HCT116 (cell line): Measurements from ENCODE around the gene PLCB4.

Experiments
- CEBPB ChIP-seq: IDR thresholded peaks from 2 replicates; pipeline ENCODE4 v1.6.1; 2012; ENCODE audit warnings: low read depth
- CTCF ChIP-seq, 3 experiments: fragments of 200-600 bp in 1 of 3; sonication (generic) in 1 of 3; IDR thresholded peaks in 2 of 3; conservative IDR thresholded peaks in 1 of 3; 2 replicates each; pipeline ENCODE4 v1.5.1; 2012 to 2017; ENCODE audit warnings: low read depth in 2 of 3, low read length in 2 of 3, antibody characterized with exemption in 1 of 3, borderline replicate concordance in 1 of 3, control low read depth in 1 of 3, mild to moderate bottlenecking in 1 of 3, mixed read lengths in 1 of 3, mixed run types in 1 of 3, moderate library complexity in 1 of 3; ENCODE audit not compliant: insufficient read depth in 1 of 3
- POLR2A ChIP-seq: IDR thresholded peaks from 2 replicates; pipeline ENCODE4 v1.7.0; 2011; ENCODE audit warnings: borderline replicate concordance; ENCODE audit not compliant: insufficient read depth, insufficient read length; ENCODE audit errors: extremely low read depth
- RAD21 ChIP-seq: IDR thresholded peaks from 2 replicates; pipeline ENCODE4 v1.6.1; 2012; ENCODE audit warnings: low read depth, mild to moderate bottlenecking
- REST ChIP-seq: IDR thresholded peaks from 2 replicates; pipeline ENCODE4 v1.6.1; 2012; ENCODE audit warnings: low read depth
- SRF ChIP-seq: IDR thresholded peaks from 2 replicates; pipeline ENCODE4 v1.6.1; 2012; ENCODE audit warnings: low read depth
- YY1 ChIP-seq: IDR thresholded peaks from 2 replicates; pipeline ENCODE4 v1.6.1; 2011; ENCODE audit warnings: low read length, low read depth, moderate library complexity, mild to moderate bottlenecking; ENCODE audit not compliant: insufficient replicate concordance; ENCODE audit errors: extremely low read depth

GRCh38 chr20:9508240-9508661 is 439.4 kb downstream of the PLCB4 start:
- TF ChIP-seq CTCF (IDR thresholded peaks at IDR 0.05 in 2 of 3, conservative IDR thresholded peaks at IDR 0.05 in 1 of 3; ENCODE audit: borderline replicate concordance in 1 of 3, insufficient read depth in 1 of 3, low read depth in 2 of 3, low read length in 2 of 3) (no peak), POLR2A (no peak), REST (no peak), RAD21 (no peak), SRF (no peak), YY1 (no peak), CEBPB (no peak)
